GM12874 (cell line): ENCODE measurements around the gene VSX1.

ENCODE experiments used
- TF ChIP-seq, protein P1 (sequence below): IDR thresholded peaks from 2 replicates; pipeline ENCODE4 v1.5.1; 2011; ENCODE audit warnings: low read depth, mild to moderate bottlenecking, control low read depth, low read length, moderate library complexity; ENCODE audit not compliant: insufficient read depth

Gene VSX1

DNA sequence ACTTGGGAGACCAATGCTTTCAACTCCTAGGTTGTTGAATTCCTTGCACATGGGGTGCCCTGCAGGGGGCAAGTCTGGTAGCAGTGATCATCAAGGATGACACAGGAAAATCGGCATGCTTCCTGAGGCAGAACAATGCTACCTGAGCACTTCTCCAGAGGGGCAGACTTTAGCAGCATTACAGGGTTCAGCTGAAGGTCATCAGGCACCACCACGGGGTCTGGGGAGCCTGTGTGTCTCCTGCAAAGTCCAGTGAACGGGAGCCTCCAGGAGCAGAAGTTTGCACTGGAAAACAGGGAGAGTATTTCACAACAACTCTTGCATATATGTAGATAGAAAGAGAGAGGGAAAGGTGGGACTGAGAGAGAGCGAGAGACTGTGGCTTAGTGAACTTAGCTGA is 10.2 kb downstream of the VSX1 start:
- TF ChIP-seq, protein P1, sequence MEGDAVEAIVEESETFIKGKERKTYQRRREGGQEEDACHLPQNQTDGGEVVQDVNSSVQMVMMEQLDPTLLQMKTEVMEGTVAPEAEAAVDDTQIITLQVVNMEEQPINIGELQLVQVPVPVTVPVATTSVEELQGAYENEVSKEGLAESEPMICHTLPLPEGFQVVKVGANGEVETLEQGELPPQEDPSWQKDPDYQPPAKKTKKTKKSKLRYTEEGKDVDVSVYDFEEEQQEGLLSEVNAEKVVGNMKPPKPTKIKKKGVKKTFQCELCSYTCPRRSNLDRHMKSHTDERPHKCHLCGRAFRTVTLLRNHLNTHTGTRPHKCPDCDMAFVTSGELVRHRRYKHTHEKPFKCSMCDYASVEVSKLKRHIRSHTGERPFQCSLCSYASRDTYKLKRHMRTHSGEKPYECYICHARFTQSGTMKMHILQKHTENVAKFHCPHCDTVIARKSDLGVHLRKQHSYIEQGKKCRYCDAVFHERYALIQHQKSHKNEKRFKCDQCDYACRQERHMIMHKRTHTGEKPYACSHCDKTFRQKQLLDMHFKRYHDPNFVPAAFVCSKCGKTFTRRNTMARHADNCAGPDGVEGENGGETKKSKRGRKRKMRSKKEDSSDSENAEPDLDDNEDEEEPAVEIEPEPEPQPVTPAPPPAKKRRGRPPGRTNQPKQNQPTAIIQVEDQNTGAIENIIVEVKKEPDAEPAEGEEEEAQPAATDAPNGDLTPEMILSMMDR: no peak

DNA sequence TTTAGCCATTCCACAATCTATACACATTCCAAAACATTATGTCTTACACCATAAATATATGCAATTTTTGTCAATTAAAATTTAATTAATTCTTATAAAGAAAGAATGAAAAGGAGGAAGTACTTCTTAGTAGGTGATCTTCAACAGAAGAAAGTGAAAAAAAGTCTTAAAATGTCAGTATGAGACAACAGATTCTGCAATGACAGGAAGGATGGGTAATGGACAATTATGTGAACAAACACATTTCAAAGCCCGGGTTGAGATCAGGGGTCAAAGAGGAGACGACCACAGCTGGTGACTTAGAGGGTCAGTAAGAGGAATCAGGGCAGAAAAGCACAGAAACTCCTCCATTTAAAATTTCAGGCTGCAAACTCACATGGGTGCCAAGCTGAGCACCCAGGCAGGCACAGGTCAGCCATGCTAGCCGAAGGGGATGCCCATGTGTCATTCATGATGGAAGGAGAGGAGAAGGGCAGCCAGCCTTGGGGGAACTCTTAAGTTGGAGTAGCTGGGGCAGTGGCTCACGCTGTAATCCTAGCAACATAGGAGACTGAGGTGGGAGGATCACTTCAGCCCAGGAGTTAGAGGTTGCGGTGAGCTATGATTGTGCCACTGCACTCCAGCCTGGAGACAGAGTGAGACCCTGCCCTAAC is 11.0 kb downstream of the VSX1 start:
- TF ChIP-seq, protein P1: no peak

DNA sequence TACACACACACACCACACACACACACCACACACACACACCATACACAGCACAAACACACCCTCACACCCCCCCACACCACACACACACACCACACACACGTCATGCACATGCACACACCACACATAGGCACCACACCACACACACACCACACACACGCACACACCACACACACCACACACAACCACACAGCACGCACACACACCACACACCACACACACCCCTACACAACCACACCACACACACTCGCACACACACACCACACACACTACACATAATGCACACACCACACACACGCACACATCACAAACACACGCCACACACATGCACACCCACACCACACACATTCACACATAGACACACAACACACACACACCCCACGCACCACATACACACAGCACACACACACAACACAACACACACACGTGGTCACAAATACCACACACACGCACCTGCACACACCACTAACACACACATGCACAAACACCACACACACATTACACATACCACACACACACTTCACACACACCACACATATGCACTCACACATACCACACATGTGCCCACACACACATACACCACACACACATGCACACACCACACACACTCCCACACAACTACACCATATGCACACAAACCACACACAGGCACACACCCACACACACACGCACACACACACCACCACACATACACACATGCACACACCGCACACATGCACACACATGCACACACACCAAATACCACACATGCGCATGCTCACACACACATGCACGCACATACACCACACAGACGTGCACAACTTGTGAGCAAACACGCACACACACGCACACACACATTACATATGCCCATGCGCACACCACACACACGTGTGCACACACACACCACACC is 14.6 kb downstream of the VSX1 start:
- TF ChIP-seq, protein P1: no peak

DNA sequence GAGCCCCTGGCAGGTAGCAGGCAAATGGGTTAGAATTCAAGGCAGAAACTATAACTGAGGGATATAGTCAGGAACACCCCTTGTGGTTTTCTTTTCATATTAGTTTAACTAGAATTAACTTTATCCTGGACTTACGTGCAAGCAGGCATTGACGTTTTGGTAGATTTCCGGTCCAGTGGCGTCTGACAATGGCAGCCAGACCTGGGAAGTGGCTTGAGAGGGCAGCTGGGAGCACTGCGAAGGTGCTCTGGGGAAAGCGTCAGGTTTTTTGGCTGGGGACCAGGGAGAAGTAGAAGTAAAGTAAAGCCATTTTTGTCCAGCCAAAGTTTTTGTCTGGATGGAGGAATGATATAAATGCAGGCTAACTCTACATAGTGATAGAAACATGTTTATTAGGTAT is 15.6 kb downstream of the VSX1 start:
- TF ChIP-seq, protein P1: no peak

DNA sequence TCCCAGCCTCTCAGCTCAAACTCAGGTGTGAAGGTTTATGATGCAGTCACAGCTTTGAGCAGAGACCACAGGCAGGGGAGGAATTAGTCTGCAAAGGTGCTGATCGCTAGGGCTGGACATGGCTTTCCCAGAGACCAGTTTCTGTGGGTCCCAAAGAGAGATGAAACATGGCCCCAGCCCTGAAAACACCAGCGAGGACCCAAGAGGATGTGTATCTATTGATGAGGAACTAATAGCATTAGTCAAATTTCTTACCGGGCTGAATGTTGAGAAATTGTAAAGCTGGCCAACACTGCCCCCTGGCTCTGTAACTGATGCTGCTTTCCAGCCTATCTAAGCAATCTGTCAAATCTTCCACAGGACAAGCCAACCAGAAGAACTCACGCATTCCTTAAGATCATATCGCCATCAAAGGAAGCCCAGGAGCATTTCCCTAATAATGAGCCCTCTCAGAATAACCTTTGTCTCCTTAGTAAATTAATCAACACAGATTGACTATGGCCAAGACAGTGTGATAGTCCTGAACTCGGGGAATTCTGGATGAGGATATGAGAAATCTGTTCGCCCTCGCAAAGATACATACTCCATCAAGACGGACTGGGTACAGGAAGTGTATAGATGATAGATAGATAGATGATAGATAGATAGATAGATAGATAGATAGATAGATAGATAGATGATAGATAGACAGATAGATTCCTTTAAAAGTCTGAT is 16.2 kb downstream of the VSX1 start:
- TF ChIP-seq, protein P1: peak; percentile 62

DNA sequence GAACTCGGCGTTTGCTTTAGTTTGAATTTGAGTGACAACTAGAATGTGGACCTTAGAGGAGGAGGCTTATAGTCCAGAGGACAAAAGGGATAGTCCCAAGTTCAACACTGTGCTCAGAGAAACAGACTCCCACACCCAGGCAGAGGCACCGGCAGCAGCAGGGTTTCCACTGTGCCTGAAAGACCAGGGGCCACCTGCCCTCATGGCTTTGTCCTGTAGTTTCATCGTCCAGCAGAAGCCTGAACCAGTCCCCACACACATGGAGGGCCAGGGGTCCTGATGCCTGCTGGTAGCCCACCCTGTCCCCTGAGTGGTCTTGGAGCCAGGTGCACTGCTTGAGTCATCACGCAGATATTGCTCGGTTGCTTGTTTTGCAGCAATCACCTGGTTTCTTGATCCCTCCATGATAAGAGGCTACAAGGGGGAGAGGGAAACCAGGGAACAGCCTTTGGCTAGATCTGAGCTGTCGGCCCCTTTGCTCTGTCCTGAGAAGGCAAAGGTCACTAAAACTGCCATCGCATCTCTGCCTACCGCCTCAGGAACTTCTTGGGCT is 16.8 kb downstream of the VSX1 start:
- TF ChIP-seq, protein P1: no peak

DNA sequence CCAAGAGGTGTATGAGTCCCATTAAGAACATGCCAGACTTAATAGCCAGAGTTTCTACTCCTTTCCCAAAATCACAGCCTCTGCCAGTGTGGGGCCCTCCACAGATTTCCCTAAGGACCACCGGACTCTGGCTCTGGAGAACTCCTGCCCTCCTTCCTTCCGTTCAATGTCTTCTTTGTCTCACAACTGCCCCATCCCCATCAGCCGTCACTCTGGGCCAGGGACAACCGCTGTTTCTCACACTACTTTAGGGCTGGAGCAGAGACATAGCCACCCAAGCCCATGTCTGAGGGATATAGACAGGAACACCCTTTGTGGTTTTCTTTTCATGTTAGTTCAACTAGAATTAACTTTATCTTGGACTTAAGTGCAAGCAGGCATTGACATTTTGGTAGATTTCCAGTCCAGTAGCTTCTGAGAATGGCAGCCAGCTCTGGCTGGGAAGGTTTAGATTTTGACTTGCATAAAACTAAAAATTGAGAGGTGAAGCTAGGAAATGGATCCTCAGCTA is 17.3 kb downstream of the VSX1 start:
- TF ChIP-seq, protein P1: no peak
